ENCODE results near the gene SLC39A13. TPM values are rescaled to one million over a fixed set of nuclear protein-coding genes. Genes with fewer than 3 reads are reported as not detected.
A peak's percentile ranks its signal among the peaks of the same experiment; 100 is the strongest.

Gene SLC39A13
- total and polyA plus RNA-seq, 2 of the 13 experiments (the other 11 are each of a cell fraction or from before 2014, with no cell fraction given) = 15.3 to 30.5 TPM

GRCh38 chr11:47407746-47408590, at the start of gene SLC39A13 (continued):
- TF ChIP-seq HCFC1 (IDR thresholded peaks at IDR 0.05; ENCODE audit: low read depth, low read length) = peak; percentile 82
- peak; percentile 35; the same call in 1 of the 2 replicates for TF ChIP-seq ZMYM3 (CRISPR knock-in tag; IDR thresholded peaks at IDR 0.05)
- TF ChIP-seq PATZ1 (CRISPR knock-in tag; IDR thresholded peaks at IDR 0.05) = peak; percentile 89
- TF ChIP-seq ZSCAN5A (CRISPR knock-in tag; IDR thresholded peaks at IDR 0.05; ENCODE audit: borderline replicate concordance) = peak; percentile 78; the same call in 1 of the 2 replicates
- peak; percentile 94 for TF ChIP-seq ETV6 (CRISPR knock-in tag; conservative IDR thresholded peaks at IDR 0.05)
- no peak for TF ChIP-seq ZFP36 (IDR thresholded peaks at IDR 0.05; ENCODE audit: borderline replicate concordance, low read depth, low read length, partially characterized antibody)
- TF ChIP-seq RFXAP (CRISPR knock-in tag; IDR thresholded peaks at IDR 0.05; ENCODE audit: borderline replicate concordance) = no peak
- no peak for TF ChIP-seq MLLT10 (CRISPR knock-in tag; IDR thresholded peaks at IDR 0.05)
- no peak for TF ChIP-seq SIX4 (CRISPR knock-in tag; IDR thresholded peaks at IDR 0.05)
- no peak for TF ChIP-seq ZNF512B (CRISPR knock-in tag; IDR thresholded peaks at IDR 0.05; ENCODE audit: borderline replicate concordance)
- TF ChIP-seq MBD4 (IDR thresholded peaks at IDR 0.05; ENCODE audit: borderline replicate concordance, low read length) = no peak
- TF ChIP-seq HDAC2 (CRISPR knock-in tag; IDR thresholded peaks at IDR 0.05) = peak; percentile 83
- peak; percentile 25; the same call in 1 of the 2 replicates for TF ChIP-seq SOX5 (CRISPR knock-in tag; IDR thresholded peaks at IDR 0.05; ENCODE audit: borderline replicate concordance)
- no peak for TF ChIP-seq PHB2 (IDR thresholded peaks at IDR 0.05; ENCODE audit: partially characterized antibody)
- no peak for TF ChIP-seq SNRNP70 (IDR thresholded peaks at IDR 0.05; ENCODE audit: low read depth, low read length)
- TF ChIP-seq ZNF142 (CRISPR knock-in tag; IDR thresholded peaks at IDR 0.05) = peak; percentile 80; the same call in 1 of the 2 replicates
